Smooth muscle cell (in vitro differentiated cells): ENCODE measurements around the gene MPLKIP. TPM values are rescaled to one million over a fixed set of nuclear protein-coding genes. Genes with fewer than 3 reads are reported as not detected.
A peak's percentile ranks its signal among the peaks of the same experiment; 100 is the strongest.

Experiments used
- DNase-seq: peaks from one replicate; lab custom pipeline; 2025; ENCODE audit not compliant: unreplicated experiment; lab: John Stamatoyannopoulos, UW
- H2AFZ ChIP-seq: fragments of 200-600 bp; sonication (generic); 2 replicates; pipeline ENCODE4 v1.6.0; 2016; ENCODE audit warnings: antibody characterized with exemption, low read depth, mild to moderate bottlenecking
- H3F3A ChIP-seq: fragments of 200-600 bp; sonication (generic); 2 replicates; pipeline ENCODE4 v1.6.0; 2017; ENCODE audit warnings: antibody characterized with exemption, low read depth
- H3K27ac ChIP-seq: fragments of 200-600 bp; sonication (generic); 2 replicates; pipeline ENCODE4 v1.5.1; 2016; ENCODE audit warnings: low read depth, mild to moderate bottlenecking
- H3K27me3 ChIP-seq: fragments of 200-600 bp; sonication (generic); 2 replicates; pipeline ENCODE4 v1.6.1; 2016; ENCODE audit warnings: low read depth, mild to moderate bottlenecking
- H3K36me3 ChIP-seq: fragments of 200-600 bp; sonication (generic); 2 replicates; pipeline ENCODE4 v1.5.1; 2016; ENCODE audit warnings: low read depth
- H3K4me1 ChIP-seq: fragments of 200-600 bp; sonication (generic); 2 replicates; pipeline ENCODE4 v1.5.1; 2016; ENCODE audit warnings: low read depth
- H3K4me2 ChIP-seq: fragments of 200-600 bp; sonication (generic); 2 replicates; pipeline ENCODE4 v1.6.0; 2016; ENCODE audit warnings: mild to moderate bottlenecking
- H3K4me3 ChIP-seq: fragments of 200-600 bp; sonication (generic); 2 replicates; pipeline ENCODE4 v1.5.1; 2016; ENCODE audit warnings: mild to moderate bottlenecking
- H3K79me2 ChIP-seq: fragments of 200-600 bp; sonication (generic); 2 replicates; pipeline ENCODE4 v1.6.0; 2016; ENCODE audit warnings: low read depth, mild to moderate bottlenecking
- H3K9ac ChIP-seq: fragments of 200-600 bp; sonication (generic); 2 replicates; pipeline ENCODE4 v1.6.0; 2016; ENCODE audit warnings: low read depth
- H3K9me3 ChIP-seq: fragments of 200-600 bp; sonication (generic); replicated peaks from 2 replicates; pipeline ENCODE4 v1.5.1; 2016; ENCODE audit warnings: low read depth
- H4K20me1 ChIP-seq: fragments of 200-600 bp; sonication (generic); 2 replicates; pipeline ENCODE4 v1.6.0; 2016; ENCODE audit warnings: low read depth
- WGBS: methylation state at CpG from one replicate; pipeline ENCODE4 v1.1.7; 2016; ENCODE audit warnings: low lambda C conversion rate; 5-methylcytosine and 5-hydroxymethylcytosine counted together
- polyA plus RNA-seq: library from polyadenylated mRNA; unstranded; fragments of >200 nt; fragmentation: Nextera tagmentation; extraction: Ambion mirVana; gene quantifications from 2 replicates; pipeline ENCODE4 v1.2.1, GENCODE V29; 2016
- total RNA-seq: library from RNA; depleted of rRNA; stranded (reverse); fragments of >200 nt; gene quantifications from 2 replicates; pipeline ENCODE4 v1.2.3, GENCODE V29; 2014
- TF ChIP-seq, protein P1 (sequence below): fragments of 200-600 bp; sonication (generic); IDR thresholded peaks from 2 replicates; pipeline ENCODE4 v1.5.1; 2017; ENCODE audit warnings: borderline replicate concordance, mild to moderate bottlenecking, antibody characterized with exemption; ENCODE audit not compliant: insufficient read depth, poor library complexity, severe bottlenecking

MPLKIP gene
- total RNA-seq (34.2 and 38.0 TPM in 2 replicates), polyA plus RNA-seq (40.3 and 55.1 TPM in 2 replicates)

DNA sequence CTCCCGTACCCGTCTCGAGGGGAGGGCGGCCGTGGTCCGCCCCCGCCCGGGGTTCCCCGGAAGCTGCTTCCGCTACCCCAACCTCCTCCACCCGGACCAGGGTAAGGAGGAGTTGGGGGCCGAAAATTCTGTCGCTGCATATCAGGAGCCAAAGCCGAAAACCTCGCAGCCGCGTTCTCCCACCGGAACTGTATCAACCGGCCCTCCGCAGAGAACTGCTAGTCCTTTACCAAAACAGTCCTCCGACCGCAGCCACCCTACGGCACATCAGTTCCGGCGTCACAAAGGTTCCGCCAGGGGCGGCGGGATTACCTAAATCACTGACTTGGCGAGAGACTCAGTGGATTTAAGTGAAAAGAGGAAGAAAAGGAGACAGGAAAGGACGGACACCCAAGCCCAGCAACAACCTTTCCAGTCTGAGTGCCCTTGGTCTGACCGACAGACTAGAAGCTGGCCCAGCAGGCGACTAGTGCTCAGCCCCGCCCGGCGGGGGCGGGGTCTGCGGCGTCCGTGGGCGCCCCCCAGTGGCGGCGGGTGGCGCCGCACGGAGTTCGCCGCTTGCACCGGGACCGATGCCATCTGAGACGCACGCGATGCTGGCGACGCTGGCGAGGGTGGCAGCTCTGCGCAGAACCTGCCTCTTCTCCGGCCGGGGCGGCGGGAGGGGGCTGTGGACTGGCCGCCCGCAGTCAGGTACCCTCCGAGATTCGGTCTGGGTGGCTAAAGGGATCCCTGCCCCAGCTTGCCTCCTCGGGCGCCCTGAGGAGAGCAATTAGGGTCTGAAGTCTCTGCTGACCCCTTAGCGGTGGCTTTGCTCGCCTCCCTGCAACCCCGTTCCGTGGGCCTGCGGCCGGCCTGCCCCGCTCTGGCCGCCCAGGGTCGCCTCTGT, at the start of gene MPLKIP, which contains the start of gene SUGCT:
Gene MPLKIP, minus strand, starts transcription at position 195 of the 889 bp plus-strand sequence. Its CDS starts 55 bp downstream, at position 140.
Gene SUGCT, plus strand, starts transcription at position 578 of the 889 bp plus-strand sequence.
- no peaks in the 10 kb centered on the region for H3K27me3 ChIP-seq
- peak within 1 kb of the TSS; percentile 75 for H3K4me3 ChIP-seq
- H3K9me3 ChIP-seq: no peaks in the 10 kb centered on the region
- TF ChIP-seq, protein P1, sequence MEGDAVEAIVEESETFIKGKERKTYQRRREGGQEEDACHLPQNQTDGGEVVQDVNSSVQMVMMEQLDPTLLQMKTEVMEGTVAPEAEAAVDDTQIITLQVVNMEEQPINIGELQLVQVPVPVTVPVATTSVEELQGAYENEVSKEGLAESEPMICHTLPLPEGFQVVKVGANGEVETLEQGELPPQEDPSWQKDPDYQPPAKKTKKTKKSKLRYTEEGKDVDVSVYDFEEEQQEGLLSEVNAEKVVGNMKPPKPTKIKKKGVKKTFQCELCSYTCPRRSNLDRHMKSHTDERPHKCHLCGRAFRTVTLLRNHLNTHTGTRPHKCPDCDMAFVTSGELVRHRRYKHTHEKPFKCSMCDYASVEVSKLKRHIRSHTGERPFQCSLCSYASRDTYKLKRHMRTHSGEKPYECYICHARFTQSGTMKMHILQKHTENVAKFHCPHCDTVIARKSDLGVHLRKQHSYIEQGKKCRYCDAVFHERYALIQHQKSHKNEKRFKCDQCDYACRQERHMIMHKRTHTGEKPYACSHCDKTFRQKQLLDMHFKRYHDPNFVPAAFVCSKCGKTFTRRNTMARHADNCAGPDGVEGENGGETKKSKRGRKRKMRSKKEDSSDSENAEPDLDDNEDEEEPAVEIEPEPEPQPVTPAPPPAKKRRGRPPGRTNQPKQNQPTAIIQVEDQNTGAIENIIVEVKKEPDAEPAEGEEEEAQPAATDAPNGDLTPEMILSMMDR: peak; percentile 96
- WGBS: under 1% methylated on average over 64 of the region's 75 CpGs
- peaks cover 31% of the 10 kb centered on the region for H4K20me1 ChIP-seq
- H3F3A ChIP-seq: no peaks in the 10 kb centered on the region
- H3K36me3 ChIP-seq: no peaks in the 10 kb centered on the region
- peaks cover 45% of the 10 kb centered on the region for H3K79me2 ChIP-seq
- H3K4me1 ChIP-seq: peaks cover 11% of the 10 kb centered on the region
- DNase-seq: peak; percentile 74
- H3K4me2 ChIP-seq: peak within 1 kb of the TSS; percentile 90
- peak within 1 kb of the TSS; percentile 77 for H3K27ac ChIP-seq
- H3K9ac ChIP-seq: peak within 1 kb of the TSS; percentile 93
- peak within 1 kb of the TSS; percentile 88 for H2AFZ ChIP-seq

DNA sequence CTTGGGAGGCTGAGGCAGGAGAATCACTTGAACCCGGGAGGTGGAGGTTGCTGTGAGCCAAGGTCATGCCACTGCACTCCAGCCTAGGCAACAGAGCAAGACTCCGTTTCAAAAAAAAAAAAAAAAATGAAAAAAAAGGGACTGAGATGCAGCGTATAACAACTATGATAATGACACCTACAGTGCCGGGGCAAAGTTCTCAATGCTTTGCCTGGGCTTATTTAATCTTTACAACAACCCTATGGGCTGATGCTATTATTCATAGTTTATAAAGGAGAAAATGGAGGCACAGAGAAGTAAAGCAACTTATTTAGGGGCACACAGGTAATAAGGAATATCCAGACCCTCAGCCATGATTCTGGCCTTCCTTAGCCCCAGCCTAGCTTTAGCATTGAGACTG, 48.0 kb upstream of the MPLKIP start:
- Histone ChIP-seq H3K36me3 (no peaks in the 10 kb centered on the region), H3K27ac (no peak overlapping the region), H3K4me1 (no peaks in the 10 kb centered on the region), H4K20me1 (no peaks in the 10 kb centered on the region), H2AFZ (no peak overlapping the region), H3K9me3 (no peaks in the 10 kb centered on the region), H3K9ac (no peak overlapping the region), H3K27me3 (no peaks in the 10 kb centered on the region), H3K4me3 (no peak overlapping the region), H3F3A (no peaks in the 10 kb centered on the region), H3K79me2 (no peaks in the 10 kb centered on the region), H3K4me2 (no peak overlapping the region)
- no peak for DNase-seq
- TF ChIP-seq, protein P1: no peak
- WGBS: 96% methylated on average over 4 of the region's 4 CpGs

- Histone ChIP-seq H3K27ac (no peak overlapping the region), H3F3A (no peaks in the 10 kb centered on the region), H3K27me3 (no peaks in the 10 kb centered on the region), H3K36me3 (no peaks in the 10 kb centered on the region), H3K4me1 (no peaks in the 10 kb centered on the region), H3K9ac (no peak overlapping the region), H2AFZ (no peak overlapping the region), H3K9me3 (no peaks in the 10 kb centered on the region), H4K20me1 (no peaks in the 10 kb centered on the region), H3K79me2 (no peaks in the 10 kb centered on the region), H3K4me3 (no peak overlapping the region), H3K4me2 (no peak overlapping the region)
- WGBS: 93% methylated on average over 5 of the region's 5 CpGs
- no peak for DNase-seq
- TF ChIP-seq, protein P1: no peak
These were observed 42.6 kb upstream of the MPLKIP start for GRCh38 chr7:40177071-40177470.
